Stimulated activated CD4-positive, alpha-beta T cell treated with anti-CD3 and anti-CD28 coated beads, TNF-alpha, amount 100 ng/mL, for 4 hours (primary cell): ENCODE results near the gene CHMP2A.
"Not testable (repeated sequence)": the region's sequence is repeated elsewhere in the genome, so short reads cannot be mapped to it uniquely, and the experiment has no call there.

Source experiments
- DNase-seq, 3 experiments: peaks; one replicate each; pipeline ENCODE4 v3.0.0-alpha.2; 2020; ENCODE audit warnings: low read depth in 3 of 3

Gene CHMP2A

DNA sequence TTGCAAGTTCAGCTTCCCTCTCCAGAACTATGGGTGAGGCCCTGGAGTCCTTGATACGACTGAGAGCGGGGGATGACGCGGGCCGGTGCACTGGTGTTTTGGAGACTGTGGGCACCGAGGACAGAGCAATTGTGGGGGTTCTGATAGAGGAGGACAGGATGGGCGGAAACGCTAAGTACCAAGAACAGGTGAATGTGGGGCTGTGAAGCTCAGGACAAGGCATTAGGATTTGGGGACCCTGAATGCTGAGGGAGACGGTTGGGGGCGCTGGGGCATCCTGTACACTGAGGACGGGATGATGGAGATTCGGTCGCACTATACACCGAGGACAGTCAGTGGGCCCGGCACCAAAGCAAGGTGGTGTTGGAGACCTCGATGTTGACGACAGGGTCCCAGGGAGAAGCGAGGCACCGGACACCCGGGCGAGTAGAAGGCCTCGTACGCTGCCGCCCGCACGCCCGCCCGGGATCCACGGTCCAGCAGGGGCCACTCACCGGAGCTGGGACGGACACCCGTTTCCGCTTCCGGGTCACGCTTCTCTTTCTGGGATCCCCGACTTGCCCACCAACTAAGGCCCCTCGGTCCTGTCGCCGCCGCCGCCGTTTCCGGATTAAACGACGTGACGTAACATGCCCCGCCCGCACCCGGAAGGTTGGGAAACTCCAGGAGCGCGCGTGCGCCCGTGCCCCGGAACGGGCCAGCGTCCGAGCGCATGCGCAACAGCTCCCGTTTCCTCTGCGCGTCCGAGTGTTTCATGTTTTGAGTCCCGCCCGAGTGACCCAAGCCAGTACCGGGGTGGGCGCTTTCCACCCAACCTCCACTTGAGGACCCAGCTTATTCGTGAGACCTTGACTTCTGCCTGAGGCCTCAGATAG lies at the start of gene CHMP2A:
Gene CHMP2A, minus strand, starts transcription at position 612 of the 875 bp plus-strand sequence. CDS start 893 bp downstream, outside the sequence.
- peak; percentile 92 to 98 (median 97) for DNase-seq

DNA sequence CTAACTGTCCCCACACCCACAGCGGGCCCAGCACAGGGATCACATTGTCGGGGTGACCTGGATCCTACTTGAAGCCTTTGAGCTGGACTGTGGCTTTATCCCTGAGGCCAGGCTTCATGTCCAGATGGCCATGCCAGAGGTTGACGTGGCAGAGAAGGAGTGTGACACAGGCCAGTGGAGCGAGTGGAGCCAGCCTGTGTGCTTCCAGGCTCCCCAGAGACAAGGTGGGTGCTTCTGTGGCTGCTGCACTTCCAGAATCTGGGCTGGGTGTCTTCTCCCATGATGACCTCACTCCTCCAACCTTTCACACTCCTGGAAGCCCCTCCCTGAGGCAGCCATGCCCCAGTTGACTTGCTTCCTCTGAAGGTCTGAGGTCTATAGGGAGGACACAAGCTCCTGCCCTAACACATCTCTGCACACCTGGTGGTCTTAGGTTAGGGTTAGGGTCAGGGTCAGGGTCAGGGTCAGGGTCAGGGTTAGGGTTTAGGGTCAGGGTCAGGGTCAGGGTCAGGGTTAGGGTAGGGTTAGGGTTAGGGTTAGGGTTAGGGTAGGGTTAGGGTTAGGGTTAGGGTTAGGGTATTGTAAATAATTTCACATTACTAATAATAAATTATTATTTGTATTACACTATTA lies 31.3 kb upstream of the CHMP2A start:
- no peak for DNase-seq

DNA sequence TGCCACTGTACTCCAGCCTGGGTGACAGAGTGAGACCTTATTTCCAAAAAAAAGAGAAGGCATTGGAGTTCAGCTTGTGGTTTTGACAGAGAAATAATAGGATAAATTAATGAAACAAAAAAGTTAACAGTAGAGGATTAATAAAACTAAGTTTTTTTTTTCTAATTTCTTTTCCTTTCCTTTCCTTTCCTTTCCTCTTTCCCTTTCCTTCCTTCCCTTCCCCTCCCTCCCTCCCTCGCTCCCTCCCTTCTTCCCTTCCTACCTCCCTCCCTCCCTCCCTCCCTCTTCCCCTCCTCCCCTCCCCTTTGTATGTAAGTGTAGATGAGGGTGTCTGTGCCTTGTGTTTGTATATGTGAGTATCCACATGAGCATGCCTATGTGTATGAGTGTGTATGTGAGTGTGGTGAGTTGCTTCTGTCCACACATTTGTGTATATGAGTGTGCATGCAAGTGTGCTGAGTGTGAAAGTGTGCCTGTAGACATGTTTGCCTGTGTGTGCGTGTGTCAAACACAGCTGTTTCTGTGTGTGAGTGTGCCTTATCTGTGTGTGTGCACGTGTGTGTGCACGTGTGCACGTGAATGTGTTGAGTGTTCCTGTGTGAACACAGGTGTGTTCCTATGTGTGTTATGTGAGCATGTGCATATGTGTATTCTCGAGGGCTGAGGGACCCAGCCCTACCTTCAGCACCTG lies 30.7 kb upstream of the CHMP2A start:
- DNase-seq: no peak

DNA sequence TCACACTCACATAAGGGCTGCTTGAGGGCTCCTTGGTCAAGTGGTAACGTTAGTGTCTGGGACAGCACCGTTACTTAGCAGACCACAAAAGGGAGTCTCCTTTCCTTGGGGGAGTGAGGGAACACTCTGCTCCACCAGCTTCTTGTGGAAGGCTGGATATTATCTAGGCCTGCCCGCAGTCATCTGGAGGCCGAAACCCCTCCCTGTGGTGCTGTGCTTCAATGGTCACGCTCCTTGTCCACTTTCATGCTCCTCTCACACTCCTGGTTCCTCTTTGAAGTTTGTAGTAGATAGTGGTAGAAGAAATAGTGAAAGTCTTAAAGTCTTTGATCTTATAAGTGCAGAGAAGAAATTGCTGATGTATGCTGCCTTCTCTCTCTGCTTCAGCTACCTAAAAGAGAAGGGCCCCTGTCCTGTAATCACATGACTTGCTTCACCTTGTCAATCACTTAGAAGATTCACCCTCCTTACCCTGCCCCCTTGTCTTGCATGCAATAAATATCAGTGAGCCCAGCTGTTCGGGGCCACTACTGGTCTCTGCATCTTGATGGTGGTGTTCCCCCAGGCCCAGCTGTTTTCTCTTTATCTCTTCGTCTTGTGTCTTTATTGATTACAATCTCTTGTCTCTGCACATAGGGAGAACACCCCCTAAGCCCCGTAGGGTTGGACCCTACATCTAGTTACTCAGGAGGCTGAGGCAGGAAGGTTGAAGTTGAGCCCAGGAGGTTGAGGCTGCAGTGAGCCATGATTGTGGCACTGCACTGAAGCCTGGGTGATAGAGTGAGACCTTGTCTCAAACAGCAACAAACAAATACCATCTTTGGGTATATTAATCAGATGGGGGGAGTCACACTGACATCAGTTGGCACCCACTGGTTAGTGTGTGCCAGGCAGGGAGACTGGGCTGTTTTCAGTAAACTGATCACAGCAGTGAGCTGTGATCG lies 29.9 kb upstream of the CHMP2A start:
- no peak for DNase-seq

DNA sequence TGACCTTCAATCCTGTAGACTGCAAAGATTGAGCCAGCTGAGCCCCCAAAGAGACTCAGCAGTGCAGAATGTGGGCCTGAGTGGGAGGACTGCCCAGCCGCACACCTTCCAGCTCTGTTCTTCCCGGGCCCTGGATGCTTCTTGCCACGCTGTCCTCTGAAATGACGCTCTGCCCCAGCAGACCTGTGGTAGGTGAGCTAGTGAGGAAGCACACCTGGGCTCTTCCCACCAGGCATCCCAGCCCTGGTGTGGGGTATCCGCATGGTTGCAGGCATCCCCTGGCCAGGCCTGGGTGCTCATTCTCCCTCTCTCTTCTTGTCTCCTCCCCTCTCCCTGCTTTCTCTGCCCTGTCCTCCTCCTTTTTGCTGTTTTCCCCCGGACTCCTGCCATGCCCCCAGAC lies 28.1 kb upstream of the CHMP2A start:
- no peak for DNase-seq

DNA sequence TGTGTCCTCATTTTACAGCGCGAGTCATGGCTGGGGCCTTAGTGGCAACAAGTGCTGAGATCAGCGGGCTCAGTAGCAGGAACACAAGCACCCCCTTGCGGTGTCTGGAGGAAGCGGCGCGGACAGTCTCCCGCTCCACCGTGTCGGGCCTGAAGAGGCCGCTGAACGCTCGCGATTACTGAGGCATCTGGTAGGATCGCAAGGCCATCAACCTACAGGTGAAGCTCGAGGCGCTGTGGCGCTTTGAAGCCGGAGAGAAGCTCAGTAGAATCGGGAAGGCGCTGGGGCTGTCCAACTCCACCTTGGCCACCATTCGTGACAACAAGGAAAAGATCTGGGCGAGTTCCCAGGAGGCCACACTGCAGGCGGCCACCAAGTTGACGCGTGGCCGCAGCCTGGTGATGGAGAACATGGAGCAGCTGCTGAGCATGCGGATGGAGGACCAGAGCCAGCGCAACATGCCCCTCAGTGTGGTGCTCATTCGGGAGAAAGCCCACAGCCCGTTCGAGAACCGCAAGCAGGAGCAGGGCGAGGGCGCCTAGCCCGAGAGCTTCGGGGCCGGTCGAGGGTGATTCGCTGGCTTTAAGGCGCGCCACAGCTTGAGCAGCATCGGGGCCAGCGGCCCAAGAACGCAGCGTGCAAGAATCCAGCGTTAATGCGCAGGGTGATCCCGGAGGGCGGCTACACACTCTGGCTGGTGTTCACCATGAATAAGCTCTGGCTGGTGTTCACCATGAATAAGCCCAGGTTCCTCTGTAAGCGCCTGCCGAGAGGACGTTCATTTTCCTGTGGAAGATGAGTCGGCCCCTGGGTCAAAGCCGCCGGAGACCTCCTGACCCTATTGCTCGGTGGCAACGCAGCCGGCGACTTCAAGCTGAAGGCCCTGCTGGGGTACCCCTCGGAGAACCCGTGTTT lies 26.6 kb upstream of the CHMP2A start:
- DNase-seq: peak; percentile 82 to 85 (median 83)

DNA sequence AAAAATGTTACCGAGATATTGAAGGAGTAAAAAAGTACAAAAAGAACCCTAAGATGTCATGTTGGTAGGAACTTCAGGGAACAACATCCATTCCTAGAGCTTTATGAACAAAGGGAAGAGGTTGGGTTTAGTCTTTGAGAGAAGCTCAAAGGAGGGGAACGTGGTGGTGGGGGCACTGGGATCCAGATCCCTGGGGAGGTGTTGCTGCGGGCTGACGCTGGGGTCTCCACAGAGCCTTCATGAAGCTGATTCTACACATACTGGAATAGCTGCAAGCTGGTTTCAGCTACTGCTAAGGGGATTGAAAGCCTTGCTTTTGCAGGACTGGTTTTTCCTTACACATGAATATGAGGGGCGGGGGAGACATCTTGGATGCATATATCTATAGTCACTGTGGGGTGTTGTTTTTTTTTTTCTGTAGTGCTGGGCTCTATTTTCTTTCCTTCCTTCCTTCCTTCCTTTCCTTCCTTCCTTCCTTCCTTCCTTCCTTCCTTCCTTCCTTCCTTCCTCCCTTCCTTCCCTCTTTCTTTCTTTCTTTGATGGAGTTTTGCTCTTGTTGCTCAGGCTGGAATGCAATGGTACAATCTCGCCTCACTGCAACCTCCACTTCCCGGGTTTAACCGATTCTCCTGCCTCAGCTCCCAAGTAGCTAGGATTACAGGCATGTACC lies 24.7 kb upstream of the CHMP2A start:
- no peak for DNase-seq

DNA sequence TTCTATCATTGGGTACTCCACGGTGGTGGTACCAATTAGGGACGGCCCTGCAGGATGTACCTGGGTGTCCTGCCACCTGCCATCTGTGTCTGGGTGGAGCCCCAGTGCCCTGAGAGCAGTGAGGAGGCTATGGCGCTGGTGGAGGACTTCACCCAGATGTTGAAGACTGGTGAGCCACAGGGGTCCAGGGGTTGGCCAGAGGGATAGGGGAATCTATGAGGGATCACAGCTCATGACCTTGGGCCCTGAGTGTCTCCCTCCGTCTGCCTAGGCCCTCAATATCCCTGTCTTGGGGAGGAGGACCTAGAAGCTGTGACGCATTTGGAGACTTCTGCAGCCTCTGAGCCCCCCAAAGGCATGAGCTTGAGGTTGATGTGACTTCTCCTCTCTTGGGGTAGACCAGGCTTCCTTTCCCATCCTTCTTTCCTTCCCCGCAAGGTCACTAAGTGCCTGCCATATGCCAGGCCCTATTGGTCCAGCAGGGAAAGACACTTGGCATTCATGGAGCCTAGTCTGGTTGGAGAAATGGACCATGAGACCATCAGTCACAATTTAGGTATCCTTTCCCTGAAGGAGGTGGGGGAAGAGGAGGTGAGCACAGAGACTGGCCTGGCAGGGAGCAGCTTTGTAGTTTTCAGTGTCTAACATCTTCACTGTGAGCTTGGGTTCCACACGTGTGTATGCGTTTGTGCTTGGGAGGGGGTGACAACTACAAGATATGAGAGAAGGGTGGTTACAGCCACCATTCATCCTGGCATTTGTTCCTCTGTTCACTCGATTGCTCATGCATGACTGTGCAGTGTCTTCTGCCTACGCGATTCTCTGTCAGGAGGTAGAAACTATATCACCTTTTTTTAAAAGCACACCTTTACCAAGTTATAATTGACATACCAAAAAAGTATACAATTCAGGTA lies 23.4 kb upstream of the CHMP2A start:
- no peak for DNase-seq

DNA sequence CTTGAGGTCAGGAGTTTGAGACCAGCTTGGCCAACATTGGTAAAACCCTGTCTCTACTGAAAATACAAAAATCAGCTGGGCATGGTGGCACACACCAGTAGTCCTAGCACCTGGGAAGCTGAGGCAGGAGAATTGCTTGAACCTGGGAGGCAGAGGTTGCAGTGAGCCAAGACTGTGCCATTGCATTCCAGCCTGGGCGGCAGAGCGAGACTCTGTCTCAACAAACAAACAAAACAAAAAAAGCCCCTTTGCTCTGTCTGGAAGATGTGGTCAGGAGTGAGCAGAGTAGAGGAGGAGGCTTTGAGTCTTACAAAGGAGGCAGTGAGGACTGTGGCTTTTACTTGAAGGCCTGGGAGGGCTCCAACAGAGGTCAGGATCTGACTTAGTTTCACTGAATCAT lies 22.7 kb upstream of the CHMP2A start:
- DNase-seq: not testable (repeated sequence)

DNA sequence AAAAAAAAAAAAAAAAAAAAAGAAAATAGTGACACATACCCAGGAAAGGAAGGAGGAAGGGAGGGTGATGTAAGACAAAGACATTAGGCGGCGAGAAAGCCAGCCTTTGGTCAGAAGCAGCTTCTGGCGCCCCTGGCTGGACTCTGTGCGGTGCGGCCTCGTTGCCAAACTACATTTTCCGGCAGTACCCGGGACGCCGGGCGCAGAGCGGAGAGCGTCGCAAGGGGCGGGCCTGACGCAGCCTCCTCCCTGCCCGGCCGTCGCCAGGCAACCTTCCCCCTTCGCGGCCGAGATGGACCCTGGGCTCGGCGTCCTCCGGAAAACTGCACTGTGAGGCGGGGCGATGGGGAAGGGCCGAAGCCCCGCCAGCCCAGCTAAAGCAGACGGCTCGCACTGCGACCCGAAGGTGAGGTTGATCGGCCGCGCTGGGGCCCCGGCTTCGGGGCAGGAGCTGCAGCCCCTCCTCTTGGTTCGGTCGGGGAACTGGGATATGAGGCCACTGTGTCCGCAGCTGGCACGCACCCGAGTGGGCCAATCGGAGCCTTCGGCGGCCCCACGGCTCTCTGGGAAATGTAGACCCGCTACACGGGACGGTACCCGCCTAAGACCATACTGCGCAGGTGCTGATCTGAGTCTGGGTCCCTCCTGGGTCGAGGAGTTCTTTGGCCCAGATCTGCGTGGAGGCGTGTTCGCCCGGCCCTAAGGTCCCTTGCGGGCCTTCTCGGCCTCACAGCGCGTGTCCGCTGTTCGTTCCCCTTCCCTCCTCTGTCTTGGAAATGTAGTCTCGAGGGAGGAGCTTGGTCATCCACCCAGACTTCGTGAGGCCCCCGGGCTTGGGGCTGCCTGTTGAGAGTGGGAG lies 20.5 kb upstream of the CHMP2A start:
- DNase-seq: peak; percentile 49 to 67 (median 52)

DNA sequence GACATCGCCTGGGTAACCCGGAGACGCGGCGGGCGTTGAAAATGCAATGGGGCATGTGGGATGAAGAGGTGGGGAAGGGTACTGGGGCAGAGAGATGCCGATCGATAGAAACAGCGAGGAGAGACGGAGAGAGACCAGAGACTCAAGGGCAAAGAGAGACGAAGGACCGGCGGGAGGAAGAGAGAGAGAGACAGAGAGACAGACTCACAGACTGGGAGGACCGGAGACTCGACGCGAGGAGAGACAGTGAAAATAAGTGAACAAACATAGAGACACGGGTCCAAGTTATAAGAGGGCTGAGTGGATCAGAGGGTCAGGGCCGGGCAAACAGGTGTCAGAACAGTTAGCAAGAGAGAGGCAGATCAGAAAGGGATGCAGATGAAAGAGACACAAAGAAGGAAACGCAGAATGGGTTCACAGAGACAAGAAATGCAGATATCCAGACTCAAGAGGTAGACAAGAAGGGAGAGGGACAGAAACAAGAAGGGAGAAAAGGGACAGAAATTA lies 18.8 kb upstream of the CHMP2A start:
- DNase-seq: no peak

DNA sequence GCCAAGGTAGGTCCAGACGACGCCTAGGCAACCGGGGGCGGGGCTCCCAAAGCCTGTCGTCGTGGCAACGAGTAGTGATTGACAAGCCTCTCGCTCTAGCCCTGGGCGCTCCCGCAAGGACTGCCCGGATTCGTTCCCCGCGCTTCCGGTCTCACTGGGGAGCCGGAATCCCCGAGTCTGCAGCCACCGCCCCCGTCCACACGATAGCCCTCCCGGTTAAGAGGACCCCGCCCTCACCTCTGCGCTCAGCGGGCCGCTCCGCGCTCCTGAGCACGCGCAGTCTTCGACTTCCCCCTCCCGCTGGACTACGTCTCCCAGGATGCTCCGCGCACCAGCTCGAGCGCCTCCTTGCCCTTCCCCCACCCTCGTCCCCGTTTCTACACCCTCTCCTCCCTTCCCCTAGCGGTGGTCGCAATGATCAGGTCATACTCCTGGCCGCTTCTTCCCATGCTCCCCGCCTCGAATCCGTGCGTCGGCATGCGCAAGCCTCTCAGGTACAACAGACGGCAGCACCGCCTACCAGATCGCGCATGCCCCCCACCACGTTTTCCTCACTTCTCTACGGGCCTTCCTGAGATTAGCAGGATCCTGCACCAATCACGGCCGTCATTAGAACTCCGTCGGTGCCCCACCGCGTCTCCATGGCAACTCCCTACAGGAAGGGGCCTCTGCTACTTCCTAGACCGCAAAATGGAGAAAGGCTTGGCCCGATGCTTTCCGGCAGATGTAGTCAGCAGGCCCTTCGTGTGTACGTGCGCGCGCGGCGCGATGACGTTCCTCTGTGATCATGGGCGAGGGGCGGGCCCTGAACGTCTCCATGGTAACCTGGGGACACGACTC lies 18.1 kb upstream of the CHMP2A start, which contains the start of gene MZF1:
Gene MZF1, minus strand, starts transcription at position 518 of the 840 bp plus-strand sequence. CDS start 1,946 bp downstream, outside the sequence.
- peak; percentile 99 for DNase-seq

DNA sequence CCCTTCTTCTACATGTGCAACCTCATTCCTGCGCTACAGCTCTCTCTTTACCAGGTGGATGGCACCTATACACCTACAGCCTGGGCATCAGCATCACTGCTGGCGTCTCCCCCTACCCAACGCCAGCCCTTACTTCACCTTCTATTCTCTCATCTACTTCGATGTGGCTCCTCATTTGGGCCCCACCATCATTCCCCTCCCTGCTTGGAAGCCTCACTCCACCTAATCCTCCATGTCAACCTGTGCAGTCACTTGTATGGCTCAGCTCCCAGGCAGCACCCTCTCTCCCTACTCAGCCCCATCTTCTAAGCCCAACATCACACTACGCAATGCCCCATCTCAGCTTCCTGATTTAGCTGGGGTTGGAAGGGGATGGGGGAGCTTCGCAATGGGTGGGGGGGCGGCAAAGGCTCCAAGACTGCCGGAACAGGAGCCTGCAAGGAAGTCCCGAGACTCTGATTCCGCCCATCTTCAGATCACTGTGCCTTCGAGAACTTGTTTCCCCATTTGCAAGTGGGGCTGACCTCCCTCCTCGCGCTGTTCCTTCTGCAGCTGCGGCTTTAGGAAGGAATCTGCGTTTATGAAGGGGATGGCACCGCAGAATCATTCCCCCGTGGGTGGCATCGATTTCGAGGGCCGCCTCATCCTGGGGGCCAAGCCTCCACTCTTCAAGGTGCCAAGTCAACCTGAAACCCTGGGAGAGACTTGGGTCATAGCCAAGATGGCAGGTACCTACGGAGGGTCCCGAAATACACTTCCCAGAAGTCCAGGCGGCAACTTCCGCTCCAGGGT lies 17.3 kb upstream of the CHMP2A start:
- no peak for DNase-seq

DNA sequence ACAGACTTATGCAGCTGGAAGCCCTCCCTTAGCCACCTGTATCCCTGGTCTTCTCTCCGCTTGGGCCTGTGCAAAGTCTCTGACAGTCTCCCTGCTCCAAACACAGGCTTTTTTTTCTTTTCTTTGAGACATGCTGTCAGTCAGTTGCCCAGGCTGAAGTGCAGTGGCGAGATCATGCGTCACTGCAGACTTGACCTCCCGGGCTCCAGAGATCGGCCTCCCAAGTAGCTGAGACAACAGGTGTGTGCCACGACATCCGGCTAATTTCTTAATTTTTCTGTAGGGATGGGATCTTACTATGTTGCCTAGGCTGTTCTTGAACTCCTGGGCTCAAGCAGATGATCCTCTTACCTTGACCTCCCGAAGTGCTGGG lies 16.7 kb upstream of the CHMP2A start:
- no peak for DNase-seq

DNA sequence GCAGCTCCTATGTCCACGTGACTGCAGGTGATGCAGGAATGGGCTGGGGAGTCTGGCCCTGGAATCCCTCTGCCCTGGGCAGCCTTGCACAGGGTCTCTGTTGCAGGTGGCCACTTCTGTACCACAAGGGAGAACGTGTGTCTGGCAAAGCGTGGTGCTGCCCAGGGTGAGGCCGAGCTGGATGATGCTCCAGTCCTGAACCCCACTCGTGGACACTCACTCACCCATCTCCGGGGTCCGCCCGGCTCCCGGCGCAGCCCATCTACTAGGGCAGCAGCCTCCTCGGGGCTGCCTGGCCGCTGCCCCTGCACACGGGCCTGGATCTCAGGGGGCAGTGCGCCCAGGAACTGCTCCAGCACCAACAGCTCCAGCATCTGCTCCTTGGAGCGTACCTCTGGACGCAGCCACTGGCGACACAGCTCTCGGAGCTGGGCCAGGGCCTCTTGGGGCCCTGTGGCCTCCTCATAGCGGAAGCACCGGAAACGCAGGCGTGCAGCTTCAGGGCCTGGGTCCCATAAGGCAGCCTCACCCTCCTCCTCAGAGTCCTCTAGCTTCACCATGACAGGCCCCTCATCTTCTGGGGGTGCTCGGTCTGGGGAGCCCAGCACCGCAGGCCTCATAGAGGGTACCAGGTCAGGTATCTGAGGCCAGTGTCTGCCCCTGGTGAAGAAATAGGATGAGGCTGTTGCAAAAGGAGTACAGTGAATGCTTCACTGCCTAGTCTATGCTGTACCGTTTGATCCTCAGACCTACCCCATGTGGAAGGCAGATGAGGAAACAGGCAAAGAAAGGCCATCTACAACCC lies 16.1 kb upstream of the CHMP2A start:
- no peak for DNase-seq
